Measurements from ENCODE around the gene ATRX.

The ATRX gene

GRCh38 chrX:77603635-77604336, 182.2 kb downstream of the ATRX start:
- TF ChIP-seq, protein P1, sequence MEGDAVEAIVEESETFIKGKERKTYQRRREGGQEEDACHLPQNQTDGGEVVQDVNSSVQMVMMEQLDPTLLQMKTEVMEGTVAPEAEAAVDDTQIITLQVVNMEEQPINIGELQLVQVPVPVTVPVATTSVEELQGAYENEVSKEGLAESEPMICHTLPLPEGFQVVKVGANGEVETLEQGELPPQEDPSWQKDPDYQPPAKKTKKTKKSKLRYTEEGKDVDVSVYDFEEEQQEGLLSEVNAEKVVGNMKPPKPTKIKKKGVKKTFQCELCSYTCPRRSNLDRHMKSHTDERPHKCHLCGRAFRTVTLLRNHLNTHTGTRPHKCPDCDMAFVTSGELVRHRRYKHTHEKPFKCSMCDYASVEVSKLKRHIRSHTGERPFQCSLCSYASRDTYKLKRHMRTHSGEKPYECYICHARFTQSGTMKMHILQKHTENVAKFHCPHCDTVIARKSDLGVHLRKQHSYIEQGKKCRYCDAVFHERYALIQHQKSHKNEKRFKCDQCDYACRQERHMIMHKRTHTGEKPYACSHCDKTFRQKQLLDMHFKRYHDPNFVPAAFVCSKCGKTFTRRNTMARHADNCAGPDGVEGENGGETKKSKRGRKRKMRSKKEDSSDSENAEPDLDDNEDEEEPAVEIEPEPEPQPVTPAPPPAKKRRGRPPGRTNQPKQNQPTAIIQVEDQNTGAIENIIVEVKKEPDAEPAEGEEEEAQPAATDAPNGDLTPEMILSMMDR (IDR thresholded peaks at IDR 0.05; ENCODE audit: low read depth, low read length): no peak

DNA sequence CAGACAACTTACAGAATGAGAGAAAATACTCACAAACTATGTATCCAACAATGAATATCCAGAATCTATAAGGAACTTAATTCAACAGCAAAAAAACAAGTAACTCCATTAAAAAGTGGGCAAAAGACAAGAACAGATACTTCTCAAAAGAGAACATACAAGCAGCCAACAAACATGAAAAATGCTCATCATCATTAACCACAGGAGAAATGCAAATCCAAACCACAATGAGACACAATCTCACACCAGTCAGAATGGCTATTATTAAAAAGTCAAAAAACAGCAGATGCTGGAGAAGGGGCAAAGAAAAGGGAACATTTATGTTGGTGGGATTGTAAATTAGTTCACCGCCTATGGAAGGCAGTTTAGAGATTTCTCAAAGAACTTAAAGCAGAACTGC, 188.5 kb downstream of the ATRX start:
- in situ Hi-C loops (cut with HindIII; ENCODE audit: low sequenced_read_pairs): no loop called here
- TF ChIP-seq, protein P1 (IDR thresholded peaks at IDR 0.05; ENCODE audit: low read depth, low read length): no peak
- H3K4me3 ChIP-seq (ENCODE audit: low read depth, low read length): no peak overlapping the region
- no peak for DNase-seq (ENCODE audit: low read depth, low spot score)

More at GRCh38 chrX:77603635-77604336, 182.2 kb downstream of the ATRX start:
- no peak overlapping the region for H3K4me3 ChIP-seq (ENCODE audit: low read depth, low read length)
- in situ Hi-C loops (cut with HindIII; ENCODE audit: low sequenced_read_pairs): no loop called here
- no peak for DNase-seq (ENCODE audit: low read depth, low spot score)

- TF ChIP-seq, protein P1 (IDR thresholded peaks at IDR 0.05; ENCODE audit: low read depth, low read length): peak; percentile 44
- peak; percentile 34 for DNase-seq (ENCODE audit: low read depth, low spot score)
- H3K4me3 ChIP-seq (ENCODE audit: low read depth, low read length): no peak overlapping the region
- in situ Hi-C loops (cut with HindIII; ENCODE audit: low sequenced_read_pairs): no loop called here
These were observed 188.9 kb downstream of the ATRX start for GRCh38 chrX:77597090-77597489.

GRCh38 chrX:77595848-77596247, 190.2 kb downstream of the ATRX start:
- no peak overlapping the region for H3K4me3 ChIP-seq (ENCODE audit: low read depth, low read length)
- TF ChIP-seq, protein P1 (IDR thresholded peaks at IDR 0.05; ENCODE audit: low read depth, low read length): no peak
- in situ Hi-C loops (cut with HindIII; ENCODE audit: low sequenced_read_pairs): no loop called here
- DNase-seq (ENCODE audit: low read depth, low spot score): no peak

DNA sequence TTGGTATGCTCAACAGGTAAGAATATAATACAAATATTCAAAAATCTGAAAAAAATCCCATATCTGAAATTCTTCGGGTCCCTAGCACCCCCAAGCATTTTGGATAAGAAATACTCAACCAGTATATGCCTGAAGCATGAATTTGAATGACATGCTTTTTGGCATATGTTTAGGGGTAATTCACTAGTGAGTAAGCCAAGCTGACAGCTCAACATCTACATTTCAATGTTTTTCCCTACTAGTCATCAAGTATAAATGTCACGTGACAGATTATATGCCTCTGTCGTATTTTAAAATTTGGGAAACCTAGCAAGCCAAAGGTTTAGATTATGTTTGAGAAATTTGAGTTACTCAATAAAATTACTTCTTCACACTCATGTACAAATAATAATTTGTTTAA, 213.7 kb downstream of the ATRX start:
- no peak for DNase-seq (ENCODE audit: low read depth, low spot score)
- TF ChIP-seq, protein P1 (IDR thresholded peaks at IDR 0.05; ENCODE audit: low read depth, low read length): no peak
- no peak overlapping the region for H3K4me3 ChIP-seq (ENCODE audit: low read depth, low read length)
- in situ Hi-C loops (cut with HindIII; ENCODE audit: low sequenced_read_pairs): no loop called here

DNA sequence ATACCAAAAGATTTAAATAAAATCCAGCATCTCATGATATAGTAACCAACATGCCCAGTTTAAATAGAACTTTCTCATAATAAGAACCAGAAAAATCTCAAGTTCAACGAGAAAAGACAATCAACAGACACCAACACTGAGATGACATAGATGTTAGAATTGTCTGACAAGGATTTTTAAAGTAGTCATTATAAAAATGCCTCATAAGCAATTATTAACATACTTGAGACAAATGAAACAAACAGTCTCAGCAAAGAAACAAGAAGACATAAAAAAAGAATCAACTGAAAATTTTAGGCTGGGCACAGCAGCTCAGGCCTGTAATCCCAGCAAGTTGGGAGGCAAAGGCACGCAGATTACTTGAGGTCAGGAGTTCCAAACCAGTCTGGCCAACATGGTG, 220.7 kb downstream of the ATRX start:
- no peak for DNase-seq (ENCODE audit: low read depth, low spot score)
- in situ Hi-C loops (cut with HindIII; ENCODE audit: low sequenced_read_pairs): no loop called here
- H3K4me3 ChIP-seq (ENCODE audit: low read depth, low read length): no peak overlapping the region
- TF ChIP-seq, protein P1 (IDR thresholded peaks at IDR 0.05; ENCODE audit: low read depth, low read length): no peak
